Esophagus squamous epithelium (tissue), 4 donors: ENCODE results near the gene A1BG.

ENCODE experiments used
- CTCF ChIP-seq, 6 experiments: fragments of 450-650 bp in 4 of 6; fragments of 200-600 bp in 2 of 6; sonication (generic) in 2 of 6; IDR thresholded peaks; one replicate each; pipeline ENCODE4 v1.5.1; 2016 to 2019; ENCODE audit warnings: antibody characterized with exemption in 6 of 6, mild to moderate bottlenecking in 4 of 6, moderate library complexity in 4 of 6
- POLR2A ChIP-seq, 4 donors: fragments of 450-650 bp; IDR thresholded peaks; one replicate each; pipeline ENCODE4 v1.6.1; 2017; ENCODE audit warnings: antibody characterized with exemption in 4 of 4, mild to moderate bottlenecking in 4 of 4, moderate library complexity in 3 of 4

- TF ChIP-seq CTCF (IDR thresholded peaks at IDR 0.05) (no peak), POLR2A (IDR thresholded peaks at IDR 0.05) (no peak)
Measured at GRCh38 chr19:58401840-58402421, 48.6 kb upstream of the A1BG start.
